ENCODE data around the gene HGD. TPM values are rescaled to one million over a fixed set of nuclear protein-coding genes. Genes with fewer than 3 reads are reported as not detected.
"Not testable (repeated sequence)": the region's sequence is repeated elsewhere in the genome, so short reads cannot be mapped to it uniquely, and the experiment has no call there.

Gene HGD
- total RNA-seq, 2 experiments from 2014 or later, result not detected

DNA sequence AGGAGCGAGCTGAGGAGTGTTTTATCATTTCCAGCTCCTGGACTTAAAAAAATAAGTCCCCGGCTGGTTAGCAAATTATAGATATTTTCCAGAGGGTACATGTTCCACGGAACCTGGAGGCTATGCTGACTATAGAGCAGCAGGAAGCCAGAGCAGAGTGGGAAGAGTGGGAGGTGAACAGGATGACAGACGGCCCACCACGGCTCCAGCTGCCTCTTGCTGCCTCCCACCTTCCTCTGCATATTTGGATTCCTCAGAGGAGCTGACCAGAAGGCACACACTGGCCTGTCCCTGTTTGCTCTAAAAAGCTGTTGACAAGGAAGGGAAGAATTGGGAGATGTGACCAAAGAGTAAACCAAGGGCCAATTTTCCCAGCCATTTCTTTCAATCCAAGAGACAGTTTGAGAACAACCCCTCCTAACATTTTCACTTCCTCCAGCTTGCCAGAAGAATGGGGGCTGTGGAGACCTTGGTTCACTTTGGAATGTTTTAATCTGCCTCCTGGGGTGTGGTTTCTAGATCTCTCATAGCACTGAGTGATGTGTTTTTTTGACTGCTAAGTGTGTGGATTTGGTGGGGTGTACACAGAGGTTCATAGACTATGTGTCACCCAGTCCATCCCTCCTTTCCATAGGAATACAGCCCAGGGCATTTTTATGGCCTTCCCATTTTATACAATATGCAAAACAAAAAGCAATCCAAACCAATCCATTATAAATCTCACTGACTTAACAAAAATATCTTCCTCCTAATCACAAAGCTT is 36.8 kb downstream of the HGD start:
- CTCF ChIA-PET, result no interaction called here
- intact Hi-C loops (cut with micrococcal nuclease), result no loop called here
- Mint-ChIP-seq H3K27ac (no peak overlapping the region), H3K9me3 (no peaks in the 10 kb centered on the region), H3K4me1 (ENCODE audit: low read depth) (peaks cover 8% of the 10 kb centered on the region), H3K36me3 (ENCODE audit: low read depth) (no peaks in the 10 kb centered on the region), H3K4me3 (no peak overlapping the region), H3K27me3 (ENCODE audit: low read depth) (no peaks in the 10 kb centered on the region)
- no peak for DNase-seq

DNA sequence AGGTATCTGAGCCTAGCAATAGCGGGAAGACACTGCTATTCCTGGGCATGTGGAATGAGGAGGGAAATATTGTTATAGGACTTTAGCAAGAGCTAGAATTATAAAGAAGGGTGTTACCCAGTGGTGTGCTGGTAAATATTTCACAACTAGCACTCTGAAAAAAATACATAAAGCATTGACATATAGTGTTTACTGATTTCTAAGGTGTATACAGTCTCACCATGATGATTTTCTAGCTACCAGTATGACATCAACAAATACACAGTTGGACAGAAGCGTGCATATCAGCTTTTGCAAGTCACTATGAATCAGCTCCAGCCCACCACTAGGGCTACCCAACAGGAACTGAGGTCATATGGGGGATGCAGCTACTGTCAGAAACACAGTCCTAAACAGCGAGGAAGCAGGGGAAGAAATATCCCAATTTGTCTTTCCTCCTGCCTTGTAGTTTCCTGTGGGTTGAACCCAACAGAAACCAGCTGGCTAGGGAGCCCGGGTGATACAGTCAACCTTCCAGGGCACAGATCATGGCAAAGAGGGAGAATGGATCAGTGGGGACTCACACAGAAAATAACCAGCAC is 39.6 kb downstream of the HGD start:
- Mint-ChIP-seq H3K36me3 (ENCODE audit: low read depth) (no peaks in the 10 kb centered on the region), H3K9me3 (peaks cover 9% of the 10 kb centered on the region), H3K27me3 (ENCODE audit: low read depth) (no peaks in the 10 kb centered on the region), H3K27ac (no peak overlapping the region), H3K4me3 (no peak overlapping the region), H3K4me1 (ENCODE audit: low read depth) (peaks cover 15% of the 10 kb centered on the region)
- CTCF ChIA-PET, result interaction anchor here (1.1 kb wide), 1 partner anchor 153 kb away, joined by 3 read pairs; no protein-coding TSS in a partner anchor
- DNase-seq, result no peak
- intact Hi-C loops (cut with micrococcal nuclease), result no loop called here

DNA sequence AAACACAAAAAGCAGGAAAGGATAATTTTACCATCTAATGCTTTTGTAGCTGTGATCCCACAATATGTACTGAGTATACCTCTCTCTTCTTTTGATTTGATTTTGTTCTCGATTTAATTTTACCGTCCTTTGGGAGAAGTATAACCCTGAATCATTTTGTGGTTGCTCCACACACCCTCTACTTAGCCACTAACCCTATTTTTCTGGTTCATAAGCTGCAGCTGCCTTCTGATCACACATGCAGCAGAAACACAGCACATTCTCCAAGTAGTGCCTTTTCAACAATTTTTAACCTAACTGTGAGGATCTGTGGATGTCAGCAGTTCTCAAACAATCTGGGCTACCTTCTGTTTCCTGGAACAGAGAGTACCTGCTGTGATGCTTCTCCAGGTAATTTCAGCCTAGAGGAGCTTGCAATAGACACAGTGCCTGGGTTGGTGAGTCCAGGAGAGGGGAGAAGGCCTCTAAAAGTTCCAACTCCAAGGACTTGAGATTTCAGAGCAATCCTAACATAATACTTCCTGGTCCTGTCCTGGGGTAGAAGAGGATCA is 40.3 kb downstream of the HGD start:
- Mint-ChIP-seq H3K4me3 (no peak overlapping the region), H3K27me3 (ENCODE audit: low read depth) (no peaks in the 10 kb centered on the region), H3K27ac (no peak overlapping the region), H3K9me3 (peaks cover 9% of the 10 kb centered on the region), H3K36me3 (ENCODE audit: low read depth) (no peaks in the 10 kb centered on the region), H3K4me1 (ENCODE audit: low read depth) (peaks cover 15% of the 10 kb centered on the region)
- intact Hi-C loops (cut with micrococcal nuclease), result no loop called here
- CTCF ChIA-PET, result no interaction called here
- DNase-seq, result no peak

DNA sequence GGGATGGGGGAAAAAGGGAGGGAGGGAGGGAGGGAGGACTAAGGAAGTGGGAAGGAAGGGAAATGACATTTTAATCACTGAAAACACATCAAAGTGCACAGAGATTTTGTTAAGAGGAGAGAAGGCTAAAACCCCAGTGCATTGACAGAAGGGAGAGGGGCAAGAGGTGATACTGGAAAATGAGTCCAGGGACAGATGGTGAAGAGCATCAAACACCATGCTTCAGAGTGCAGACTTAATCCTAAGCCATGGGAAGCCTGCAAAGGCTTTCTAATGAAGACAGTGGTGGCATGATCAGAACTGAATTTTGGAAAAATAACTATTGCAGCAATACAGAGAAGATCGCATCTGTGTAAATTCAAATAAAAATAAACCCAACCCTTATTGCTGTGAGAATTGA is 41.8 kb downstream of the HGD start:
- DNase-seq, result no peak
- intact Hi-C loops (cut with micrococcal nuclease), result no loop called here
- H3K36me3 Mint-ChIP-seq (ENCODE audit: low read depth), result no peaks in the 10 kb centered on the region
- no peak overlapping the region for H3K4me3 Mint-ChIP-seq
- H3K27ac Mint-ChIP-seq, result no peak overlapping the region
- CTCF ChIA-PET, result no interaction called here
- no peaks in the 10 kb centered on the region for H3K27me3 Mint-ChIP-seq (ENCODE audit: low read depth)
- H3K9me3 Mint-ChIP-seq, result peaks cover 9% of the 10 kb centered on the region
- peaks cover 15% of the 10 kb centered on the region for H3K4me1 Mint-ChIP-seq (ENCODE audit: low read depth)

DNA sequence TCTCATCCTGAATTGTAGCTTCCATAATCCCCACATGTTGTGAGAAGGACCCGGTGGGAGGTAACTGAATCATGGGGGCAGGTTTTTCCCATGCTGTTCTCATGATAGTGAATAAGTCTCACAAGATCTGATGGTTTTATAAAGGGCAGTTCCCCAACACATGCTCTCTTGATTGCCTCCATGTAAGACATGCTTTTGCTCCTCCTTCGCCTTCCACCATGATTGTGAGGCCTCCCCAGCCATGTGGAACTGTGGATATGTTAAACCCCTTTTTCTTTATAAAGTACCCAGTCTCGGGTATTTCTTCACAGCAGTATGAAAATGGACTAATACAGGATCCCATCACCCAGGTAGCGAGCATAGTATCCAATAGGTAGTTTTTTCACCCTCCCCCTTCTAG is 43.2 kb downstream of the HGD start:
- H3K27ac Mint-ChIP-seq; H3K4me3 Mint-ChIP-seq; H3K27me3 Mint-ChIP-seq (ENCODE audit: low read depth); CTCF ChIA-PET; DNase-seq; intact Hi-C loops (cut with micrococcal nuclease); H3K9me3 Mint-ChIP-seq; H3K36me3 Mint-ChIP-seq (ENCODE audit: low read depth): not testable (repeated sequence)
- peaks cover 15% of the 10 kb centered on the region for H3K4me1 Mint-ChIP-seq (ENCODE audit: low read depth)

DNA sequence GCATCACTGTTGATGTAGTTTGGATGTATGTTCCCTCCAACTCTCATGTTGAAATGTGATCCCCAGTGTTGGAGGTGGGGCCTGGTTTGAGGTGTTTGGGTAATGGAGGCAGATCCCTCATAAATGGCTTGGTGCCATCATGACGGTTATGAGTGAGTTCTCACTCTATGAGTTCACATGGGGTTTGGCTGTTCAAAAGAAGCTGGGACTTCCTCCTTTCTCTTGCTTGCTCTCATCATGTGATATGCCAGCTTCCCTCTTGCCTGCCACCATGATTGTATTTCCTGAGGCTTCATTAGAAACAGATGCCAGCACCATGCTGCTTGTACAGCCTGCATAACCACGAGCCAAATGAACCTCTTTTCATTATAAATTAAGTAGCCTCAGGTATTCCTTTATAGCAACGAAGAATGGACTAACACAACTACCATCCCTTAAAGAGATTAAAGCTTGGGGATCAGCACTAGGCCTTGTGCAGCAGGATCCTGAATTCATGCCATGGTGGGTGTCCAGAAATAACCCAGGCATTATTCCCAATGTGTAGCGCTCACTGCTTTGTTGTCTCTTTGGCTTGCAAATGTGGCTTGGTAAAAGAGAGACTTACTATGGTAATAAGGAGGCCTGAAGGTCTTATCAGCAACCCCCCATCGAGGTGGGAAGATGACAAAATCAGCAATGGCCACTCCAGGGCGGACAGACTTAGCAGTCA is 44.0 kb downstream of the HGD start:
- Mint-ChIP-seq H3K27ac (no peak overlapping the region), H3K4me3 (no peak overlapping the region), H3K4me1 (ENCODE audit: low read depth) (peaks cover 15% of the 10 kb centered on the region), H3K36me3 (ENCODE audit: low read depth) (no peaks in the 10 kb centered on the region), H3K27me3 (ENCODE audit: low read depth) (no peaks in the 10 kb centered on the region), H3K9me3 (peaks cover 9% of the 10 kb centered on the region)
- intact Hi-C loops (cut with micrococcal nuclease), result no loop called here
- DNase-seq, result no peak
- CTCF ChIA-PET, result no interaction called here

DNA sequence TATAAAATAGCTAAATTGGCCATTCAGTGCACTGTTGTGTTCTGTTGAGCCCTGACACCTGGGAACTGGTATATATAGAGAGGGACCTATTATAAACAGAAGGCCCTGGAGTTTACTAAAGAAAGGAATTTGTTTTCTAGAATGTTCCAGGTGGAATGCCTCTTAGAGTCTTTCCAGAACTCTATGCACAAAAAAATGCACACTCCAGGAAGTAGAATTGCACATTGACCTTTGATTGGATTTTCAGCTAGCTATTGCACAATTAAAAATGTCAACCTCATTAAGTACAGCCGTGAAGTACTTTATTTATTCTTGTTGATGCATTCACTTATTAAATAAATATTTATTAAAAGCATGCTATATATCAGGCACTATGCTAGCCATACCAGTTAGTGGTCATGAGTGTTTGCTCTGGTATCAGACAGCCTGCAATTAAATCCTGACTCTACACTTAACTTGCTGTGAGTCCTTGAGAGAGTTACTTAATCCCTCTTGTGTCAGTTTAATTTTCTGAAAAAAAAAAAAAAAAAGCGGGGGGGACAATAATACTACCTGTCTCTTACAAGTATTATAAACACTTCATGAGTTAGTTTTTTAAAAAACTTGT is 45.1 kb downstream of the HGD start:
- CTCF ChIA-PET, result no interaction called here
- H3K4me3 Mint-ChIP-seq, result no peak overlapping the region
- peaks cover 15% of the 10 kb centered on the region for H3K4me1 Mint-ChIP-seq (ENCODE audit: low read depth)
- DNase-seq, result no peak
- H3K9me3 Mint-ChIP-seq, result peaks cover 9% of the 10 kb centered on the region
- no peaks in the 10 kb centered on the region for H3K27me3 Mint-ChIP-seq (ENCODE audit: low read depth)
- no peak overlapping the region for H3K27ac Mint-ChIP-seq
- no peaks in the 10 kb centered on the region for H3K36me3 Mint-ChIP-seq (ENCODE audit: low read depth)
- intact Hi-C loops (cut with micrococcal nuclease), result no loop called here

DNA sequence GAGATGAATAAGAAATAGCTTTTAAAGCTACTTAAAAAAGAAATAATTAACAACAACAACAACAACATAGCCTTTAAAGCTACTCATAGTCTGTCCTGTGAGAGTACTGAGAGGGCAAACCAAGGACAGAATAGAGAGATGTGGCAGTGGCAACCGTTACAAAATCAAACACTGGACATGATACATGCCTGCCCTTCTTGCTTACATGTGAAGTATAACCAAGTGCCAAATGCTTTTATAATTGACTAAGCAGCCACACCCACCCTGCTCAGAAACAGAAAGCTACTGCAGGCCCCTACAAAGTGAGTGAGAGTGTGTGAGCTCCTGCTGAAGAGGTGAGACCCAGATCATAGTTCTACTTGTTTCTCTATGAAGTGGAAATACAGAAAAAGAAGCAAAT is 47.5 kb downstream of the HGD start:
- H3K9me3 Mint-ChIP-seq, result peaks cover 10% of the 10 kb centered on the region
- H3K4me3 Mint-ChIP-seq, result no peak overlapping the region
- intact Hi-C loops (cut with micrococcal nuclease), result no loop called here
- CTCF ChIA-PET, result interaction anchor here (1.2 kb wide), 1 partner anchor 75 kb away, joined by 3 read pairs; no protein-coding TSS in a partner anchor
- peaks cover under 1% of the 10 kb centered on the region for H3K4me1 Mint-ChIP-seq (ENCODE audit: low read depth)
- no peak overlapping the region for H3K27ac Mint-ChIP-seq
- DNase-seq, result no peak
- no peaks in the 10 kb centered on the region for H3K36me3 Mint-ChIP-seq (ENCODE audit: low read depth)
- no peaks in the 10 kb centered on the region for H3K27me3 Mint-ChIP-seq (ENCODE audit: low read depth)

DNA sequence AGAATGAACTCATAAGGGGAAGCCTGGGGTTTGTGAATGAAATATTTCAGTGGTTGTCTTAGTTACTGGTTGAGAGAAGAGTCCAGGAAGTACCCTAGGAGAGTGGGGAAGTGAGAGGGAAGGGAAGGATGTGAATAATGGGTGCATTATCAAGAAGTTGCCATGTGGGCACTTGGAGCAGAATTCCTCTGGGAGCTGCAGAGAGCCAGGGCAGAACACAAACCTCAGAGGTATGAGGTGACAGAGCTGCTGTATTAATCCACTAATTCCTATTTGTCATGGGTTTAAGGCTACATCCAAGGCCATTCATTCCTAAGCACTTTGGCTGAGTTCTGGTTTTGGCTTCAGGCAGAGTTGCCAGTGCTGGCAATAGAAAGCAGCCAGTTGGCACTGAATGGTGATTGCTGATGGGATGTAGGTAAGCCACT is 56.9 kb downstream of the HGD start:
- Mint-ChIP-seq H3K9me3 (peaks cover 18% of the 10 kb centered on the region), H3K27me3 (ENCODE audit: low read depth) (peaks cover 2% of the 10 kb centered on the region), H3K4me3 (no peak overlapping the region), H3K36me3 (ENCODE audit: low read depth) (peaks cover 3% of the 10 kb centered on the region), H3K4me1 (ENCODE audit: low read depth) (no peaks in the 10 kb centered on the region), H3K27ac (no peak overlapping the region)
- CTCF ChIA-PET, result no interaction called here
- DNase-seq, result no peak
- intact Hi-C loops (cut with micrococcal nuclease), result no loop called here

DNA sequence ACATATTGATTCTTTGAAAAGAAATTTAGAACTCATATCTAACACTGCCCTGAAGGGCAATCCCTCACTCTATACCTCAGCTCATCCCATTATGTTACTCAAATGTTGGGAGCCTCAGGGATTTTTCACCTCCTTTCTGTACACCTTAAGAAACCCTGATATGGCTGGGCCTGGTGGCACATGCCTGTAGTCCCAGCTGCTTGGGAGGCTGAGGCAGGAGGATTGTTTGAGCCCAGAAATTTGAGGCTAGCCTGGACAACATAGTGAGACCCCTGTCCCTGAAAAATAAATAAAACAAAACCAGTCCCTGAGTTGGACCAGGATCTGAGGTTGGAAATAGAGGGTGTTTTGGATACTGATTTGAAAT is 58.3 kb downstream of the HGD start:
- CTCF ChIA-PET, result no interaction called here
- intact Hi-C loops (cut with micrococcal nuclease), result no loop called here
- Mint-ChIP-seq H3K4me1 (ENCODE audit: low read depth) (no peaks in the 10 kb centered on the region), H3K27me3 (ENCODE audit: low read depth) (peaks cover 2% of the 10 kb centered on the region), H3K4me3 (no peak overlapping the region), H3K9me3 (peaks cover 17% of the 10 kb centered on the region), H3K36me3 (ENCODE audit: low read depth) (peaks cover 3% of the 10 kb centered on the region), H3K27ac (no peak overlapping the region)
- DNase-seq, result no peak

DNA sequence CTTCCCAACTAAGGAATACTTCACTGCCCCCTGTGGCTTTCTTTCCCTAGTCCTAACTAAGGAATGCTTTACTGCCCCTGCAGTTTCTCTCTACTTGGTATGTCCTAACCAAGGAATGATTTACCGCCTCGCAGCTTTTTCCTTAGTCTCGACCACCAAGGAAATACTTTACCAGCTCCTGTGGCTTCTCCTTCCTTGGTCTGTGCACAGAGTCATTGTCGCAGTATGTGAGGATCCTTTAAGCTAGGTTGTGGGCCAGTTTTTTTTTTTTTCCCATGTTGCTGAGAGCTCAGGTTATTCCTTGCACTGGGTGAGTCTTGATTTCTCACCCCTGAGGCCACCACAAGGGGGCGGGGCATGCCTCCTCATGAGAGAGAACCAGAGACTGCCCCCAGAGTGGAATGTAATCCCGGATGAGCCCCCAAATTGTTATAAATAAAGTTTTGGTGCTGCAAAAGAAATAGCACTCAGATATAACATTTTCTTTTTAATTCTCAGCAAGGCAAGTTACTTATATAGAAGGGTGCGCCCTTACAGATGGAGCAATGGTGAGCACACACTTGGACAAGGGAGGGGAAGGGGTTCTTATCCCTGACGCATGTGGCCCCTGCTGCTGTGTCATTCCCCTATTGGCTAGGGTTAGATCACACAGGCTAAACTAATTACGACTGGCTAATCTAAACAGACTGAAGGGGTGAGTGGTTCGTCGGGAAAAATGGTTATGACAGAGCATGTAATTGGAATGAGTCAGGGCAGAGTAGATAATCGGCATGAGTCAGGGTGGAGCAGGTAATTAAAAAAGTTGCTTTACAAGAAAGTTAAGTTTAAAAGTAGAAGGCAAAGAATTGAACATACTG is 58.9 kb downstream of the HGD start:
- Mint-ChIP-seq H3K4me3 (no peak overlapping the region), H3K9me3 (peaks cover 17% of the 10 kb centered on the region), H3K27me3 (ENCODE audit: low read depth) (peaks cover 2% of the 10 kb centered on the region), H3K4me1 (ENCODE audit: low read depth) (no peaks in the 10 kb centered on the region), H3K36me3 (ENCODE audit: low read depth) (peaks cover 3% of the 10 kb centered on the region), H3K27ac (no peak overlapping the region)
- no peak for DNase-seq
- intact Hi-C loops (cut with micrococcal nuclease), result no loop called here
- CTCF ChIA-PET, result interaction anchor here (1.4 kb wide), 1 partner anchor 18 kb away, joined by 3 read pairs; no protein-coding TSS in a partner anchor

DNA sequence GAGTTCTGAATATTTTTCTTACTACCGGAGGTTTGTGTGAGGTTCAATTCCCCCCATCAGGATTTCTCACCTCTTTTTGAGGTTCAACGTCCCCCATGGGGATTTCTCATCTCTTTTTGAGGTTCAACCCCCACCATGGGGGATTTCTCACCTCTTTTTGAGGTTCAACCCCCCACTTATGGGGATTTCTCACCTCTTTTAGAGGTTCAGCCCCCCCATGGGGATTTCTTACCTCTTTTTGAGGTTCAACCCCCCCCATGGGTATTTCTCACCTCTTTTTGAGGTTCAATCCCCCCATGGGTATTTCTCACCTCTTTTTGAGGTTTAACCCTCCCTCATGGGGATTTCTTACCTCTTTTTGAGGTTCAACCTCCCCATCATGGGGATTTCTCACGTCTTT is 59.6 kb downstream of the HGD start:
- H3K9me3 Mint-ChIP-seq, result peaks cover 17% of the 10 kb centered on the region
- intact Hi-C loops (cut with micrococcal nuclease), result no loop called here

More for the DNA sequence above, 59.6 kb downstream of the HGD start:
- no peaks in the 10 kb centered on the region for H3K4me1 Mint-ChIP-seq (ENCODE audit: low read depth)
- no peak for DNase-seq
- no peak overlapping the region for H3K27ac Mint-ChIP-seq
- peaks cover 2% of the 10 kb centered on the region for H3K27me3 Mint-ChIP-seq (ENCODE audit: low read depth)
- CTCF ChIA-PET, result interaction anchor here (1.4 kb wide), 1 partner anchor 17 kb away, joined by 3 read pairs; no protein-coding TSS in a partner anchor
- no peak overlapping the region for H3K4me3 Mint-ChIP-seq
- H3K36me3 Mint-ChIP-seq (ENCODE audit: low read depth), result peaks cover 3% of the 10 kb centered on the region
